ENCODE measurements around the gene SFMBT1.

Gene SFMBT1

GRCh38 chr3:52926554-52926953, 119.3 kb downstream of the SFMBT1 start:
- no peaks in the 10 kb centered on the region for H4K20me1 ChIP-seq (ENCODE audit: low read depth, low read length)
- no peak overlapping the region for H3K27ac ChIP-seq (ENCODE audit: low read depth, low read length)
- H2AFZ ChIP-seq (ENCODE audit: low read depth, low read length, severe bottlenecking) = no peak overlapping the region
- no peak overlapping the region for H3K4me3 ChIP-seq (ENCODE audit: insufficient read depth, low read length, poor library complexity, severe bottlenecking)
- H3K9me2 ChIP-seq (replicated peaks; ENCODE audit: insufficient read depth, low read length) = no peaks in the 10 kb centered on the region
- no peaks in the 10 kb centered on the region for H3K27me3 ChIP-seq (ENCODE audit: low read length)
- no peaks in the 10 kb centered on the region for H3K9me3 ChIP-seq (ENCODE audit: insufficient read depth, low read length)
- H3F3A ChIP-seq (ENCODE audit: insufficient read depth) = no peaks in the 10 kb centered on the region
- TF ChIP-seq EZH2phosphoT487 (conservative IDR thresholded peaks at IDR 0.05; ENCODE audit: low read length) (no peak), CTCF (IDR thresholded peaks at IDR 0.05; ENCODE audit: insufficient read depth, low read length, poor library complexity, severe bottlenecking) (no peak)
- H3K9ac ChIP-seq (ENCODE audit: low read length) = no peak overlapping the region
- no peak overlapping the region for H3K4me2 ChIP-seq (ENCODE audit: low read depth, low read length, poor library complexity, severe bottlenecking)
- no peaks in the 10 kb centered on the region for H3K79me2 ChIP-seq (ENCODE audit: insufficient read depth, low read length)
- peaks cover 3% of the 10 kb centered on the region; the same call in 1 of the 2 replicates for H3K36me3 ChIP-seq (ENCODE audit: low read length)

- H4K20me1 ChIP-seq (ENCODE audit: low read depth, low read length) = no peaks in the 10 kb centered on the region
- H3K9me2 ChIP-seq (replicated peaks; ENCODE audit: insufficient read depth, low read length) = no peaks in the 10 kb centered on the region
- no peak overlapping the region for H3K4me3 ChIP-seq (ENCODE audit: insufficient read depth, low read length, poor library complexity, severe bottlenecking)
- no peaks in the 10 kb centered on the region for H3K79me2 ChIP-seq (ENCODE audit: insufficient read depth, low read length)
- no peak overlapping the region for H3K4me2 ChIP-seq (ENCODE audit: low read depth, low read length, poor library complexity, severe bottlenecking)
- H3K36me3 ChIP-seq (ENCODE audit: low read length) = peaks cover 8% of the 10 kb centered on the region; the same call in 1 of the 2 replicates
- H2AFZ ChIP-seq (ENCODE audit: low read depth, low read length, severe bottlenecking) = no peak overlapping the region
- no peak for TF ChIP-seq EZH2phosphoT487 (conservative IDR thresholded peaks at IDR 0.05; ENCODE audit: low read length)
- no peak for TF ChIP-seq CTCF (IDR thresholded peaks at IDR 0.05; ENCODE audit: insufficient read depth, low read length, poor library complexity, severe bottlenecking)
- no peak overlapping the region for H3K27ac ChIP-seq (ENCODE audit: low read depth, low read length)
- H3K9ac ChIP-seq (ENCODE audit: low read length) = no peak overlapping the region
- no peaks in the 10 kb centered on the region for H3K9me3 ChIP-seq (ENCODE audit: insufficient read depth, low read length)
- no peaks in the 10 kb centered on the region for H3F3A ChIP-seq (ENCODE audit: insufficient read depth)
- no peaks in the 10 kb centered on the region for H3K27me3 ChIP-seq (ENCODE audit: low read length)
Observed at GRCh38 chr3:52925405-52926313, 120.2 kb downstream of the SFMBT1 start.

- Histone ChIP-seq H3F3A (ENCODE audit: insufficient read depth) (no peaks in the 10 kb centered on the region), H3K27ac (ENCODE audit: low read depth, low read length) (no peak overlapping the region), H3K27me3 (ENCODE audit: low read length) (no peaks in the 10 kb centered on the region), H3K9me2 (replicated peaks; ENCODE audit: insufficient read depth, low read length) (no peaks in the 10 kb centered on the region), H3K79me2 (ENCODE audit: insufficient read depth, low read length) (no peaks in the 10 kb centered on the region), H4K20me1 (ENCODE audit: low read depth, low read length) (no peaks in the 10 kb centered on the region), H3K4me2 (ENCODE audit: low read depth, low read length, poor library complexity, severe bottlenecking) (no peak overlapping the region), H2AFZ (ENCODE audit: low read depth, low read length, severe bottlenecking) (no peak overlapping the region), H3K9me3 (ENCODE audit: insufficient read depth, low read length) (no peaks in the 10 kb centered on the region), H3K9ac (ENCODE audit: low read length) (no peak overlapping the region), H3K4me3 (ENCODE audit: insufficient read depth, low read length, poor library complexity, severe bottlenecking) (no peak overlapping the region), H3K36me3 (ENCODE audit: low read length) (0 out of 2 replicates have a peak, but pooled peaks cover 11% of the 10 kb centered on the region)
- TF ChIP-seq CTCF (IDR thresholded peaks at IDR 0.05; ENCODE audit: insufficient read depth, low read length, poor library complexity, severe bottlenecking) (no peak), EZH2phosphoT487 (conservative IDR thresholded peaks at IDR 0.05; ENCODE audit: low read length) (no peak)
Observed at GRCh38 chr3:52923963-52924362, 121.9 kb downstream of the SFMBT1 start.

All from SU-DHL-6 (cell line).